ENCODE measurements around the gene PRKAR1B.

- TF ChIP-seq CTCF (IDR thresholded peaks at IDR 0.05), result no peak
- TF ChIP-seq EZH2phosphoT487 (IDR thresholded peaks at IDR 0.05), result no peak
- TF ChIP-seq EZH2 (IDR thresholded peaks at IDR 0.05), result no peak
These were observed 164.8 kb downstream of the PRKAR1B start for GRCh38 chr7:562374-562675.
